ENCODE results near the gene MTO1. TPM values are rescaled to one million over a fixed set of nuclear protein-coding genes. Genes with fewer than 3 reads are reported as not detected.
A peak's percentile ranks its signal among the peaks of the same experiment; 100 is the strongest.
"Not testable (repeated sequence)": the region's sequence is repeated elsewhere in the genome, so short reads cannot be mapped to it uniquely, and the experiment has no call there.

The MTO1 gene
- polyA plus RNA-seq, 1 donor from 2014 or later, result 47.9 TPM

DNA sequence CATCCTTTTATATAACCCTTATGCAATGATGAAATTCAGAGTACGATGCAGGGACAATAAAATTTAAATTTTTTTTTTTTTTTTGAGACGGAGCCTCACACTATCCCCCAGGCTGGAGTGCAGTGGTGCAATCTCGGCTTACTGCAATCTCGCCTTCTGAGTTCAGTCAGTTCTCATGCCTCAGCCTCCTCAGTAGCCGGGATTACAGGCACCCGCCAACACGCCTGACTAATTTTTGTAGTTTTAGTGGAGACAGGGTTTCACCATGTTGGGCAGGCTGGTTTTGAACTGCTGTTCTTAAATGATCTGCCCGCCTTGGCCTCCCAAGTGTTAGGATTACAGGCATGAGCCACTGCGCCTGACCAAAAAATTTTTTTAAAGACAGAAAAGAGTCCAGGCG is 15.2 kb downstream of the MTO1 start:
- H3K36me3 Mint-ChIP-seq, result peaks cover 9% of the 10 kb centered on the region

DNA sequence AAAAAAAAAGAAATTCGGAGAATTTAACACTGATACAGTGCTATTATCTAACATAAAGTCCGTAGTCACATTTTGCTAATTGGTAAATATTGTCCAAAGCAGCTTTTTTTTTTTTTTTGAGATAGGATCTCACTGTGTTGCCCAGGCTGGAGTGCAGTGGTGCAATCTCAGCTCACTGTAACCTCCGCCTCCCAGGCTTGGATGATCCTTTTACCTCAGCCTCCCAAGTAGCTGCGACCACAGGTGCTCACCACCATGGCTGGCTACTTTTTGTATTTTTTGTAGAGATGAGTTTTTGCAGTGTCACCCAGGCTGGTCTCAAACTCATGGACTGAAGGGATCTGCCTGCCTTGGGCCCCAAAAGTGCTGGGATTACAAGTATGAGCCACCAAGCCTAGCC is 15.9 kb downstream of the MTO1 start:
- Mint-ChIP-seq H3K4me3 (no peak overlapping the region), H3K27me3 (no peaks in the 10 kb centered on the region), H3K27ac (no peak overlapping the region), H3K4me1 (peaks cover under 1 to 6% (median 4%) of the 10 kb centered on the region in 3 donors), H3K9me3 (no peaks in the 10 kb centered on the region), H3K36me3 (peaks cover 9% of the 10 kb centered on the region)

More for the DNA sequence above, 15.2 kb downstream of the MTO1 start:
- H3K27ac Mint-ChIP-seq, result no peak overlapping the region
- no peaks in the 10 kb centered on the region for H3K27me3 Mint-ChIP-seq
- peaks cover 6 to 12% (median 8%) of the 10 kb centered on the region in 3 donors for H3K4me1 Mint-ChIP-seq
- no peak overlapping the region for H3K4me3 Mint-ChIP-seq
- no peaks in the 10 kb centered on the region for H3K9me3 Mint-ChIP-seq

DNA sequence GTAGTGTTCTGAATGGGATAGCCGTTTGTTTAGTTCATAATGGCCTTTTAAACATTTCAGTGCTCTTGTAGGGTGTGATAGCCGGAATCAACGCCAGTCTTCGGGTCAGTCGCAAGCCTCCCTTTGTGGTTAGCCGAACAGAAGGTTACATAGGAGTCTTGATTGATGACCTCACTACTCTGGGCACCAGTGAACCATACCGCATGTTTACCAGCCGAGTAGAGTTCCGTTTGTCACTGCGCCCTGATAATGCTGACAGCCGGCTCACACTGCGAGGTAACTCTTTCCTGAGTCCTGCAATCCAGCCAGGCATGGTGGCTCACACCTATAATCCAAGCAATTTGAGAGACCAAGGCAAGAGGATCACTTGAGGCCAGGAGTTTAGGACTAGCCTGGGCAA is 20.4 kb downstream of the MTO1 start:
- no peak overlapping the region for H3K4me3 Mint-ChIP-seq
- H3K4me1 Mint-ChIP-seq, result peaks cover 0 to 4% (median 3%) of the 10 kb centered on the region in 3 donors
- H3K36me3 Mint-ChIP-seq, result peaks cover 7% of the 10 kb centered on the region
- H3K27me3 Mint-ChIP-seq, result no peaks in the 10 kb centered on the region
- H3K27ac Mint-ChIP-seq, result no peak overlapping the region
- H3K9me3 Mint-ChIP-seq, result no peaks in the 10 kb centered on the region

GRCh38 chr6:73484438-73484837 is 22.9 kb downstream of the MTO1 start:
- H3K27ac Mint-ChIP-seq, result no peak overlapping the region
- peaks cover 0 to 4% (median 1%) of the 10 kb centered on the region in 3 donors for H3K4me1 Mint-ChIP-seq
- H3K9me3 Mint-ChIP-seq, result peaks cover 0 to 1% (median 0%) of the 10 kb centered on the region in 3 donors
- H3K27me3 Mint-ChIP-seq, result no peaks in the 10 kb centered on the region
- H3K36me3 Mint-ChIP-seq, result peaks cover 11% of the 10 kb centered on the region
- no peak overlapping the region for H3K4me3 Mint-ChIP-seq

GRCh38 chr6:73487473-73487872 is 25.9 kb downstream of the MTO1 start:
- Mint-ChIP-seq H3K9me3 (peaks cover 0 to 1% (median 0%) of the 10 kb centered on the region in 3 donors), H3K4me1 (peaks cover 0 to 3% (median 2%) of the 10 kb centered on the region in 3 donors), H3K27me3 (no peaks in the 10 kb centered on the region), H3K27ac (peak overlapping the region in 1 of 3 donors; percentile 37), H3K4me3 (no peak overlapping the region), H3K36me3 (peaks cover 9% of the 10 kb centered on the region)

DNA sequence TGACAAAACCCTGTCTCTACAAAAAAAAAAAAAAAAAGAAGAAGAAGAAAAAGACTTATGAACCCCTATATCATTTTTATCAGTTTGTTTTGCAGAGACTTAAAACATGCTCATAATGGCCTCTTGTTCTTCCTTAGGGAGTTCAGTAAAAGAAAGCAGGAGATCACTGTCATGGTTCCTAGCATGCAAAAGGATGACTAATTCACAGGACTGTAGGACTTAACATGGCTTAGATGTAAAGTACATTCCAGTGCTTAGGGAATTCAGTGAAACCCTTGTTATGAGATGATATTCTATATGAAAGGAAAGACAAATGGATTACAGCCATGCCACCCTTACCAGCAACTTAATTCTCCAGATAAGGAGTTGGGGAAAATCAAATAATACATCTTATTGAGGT is 29.8 kb downstream of the MTO1 start:
- peak overlapping the region in 2 of 3 donors; percentile 8 to 14 for H3K27ac Mint-ChIP-seq
- no peaks in the 10 kb centered on the region for H3K27me3 Mint-ChIP-seq

DNA sequence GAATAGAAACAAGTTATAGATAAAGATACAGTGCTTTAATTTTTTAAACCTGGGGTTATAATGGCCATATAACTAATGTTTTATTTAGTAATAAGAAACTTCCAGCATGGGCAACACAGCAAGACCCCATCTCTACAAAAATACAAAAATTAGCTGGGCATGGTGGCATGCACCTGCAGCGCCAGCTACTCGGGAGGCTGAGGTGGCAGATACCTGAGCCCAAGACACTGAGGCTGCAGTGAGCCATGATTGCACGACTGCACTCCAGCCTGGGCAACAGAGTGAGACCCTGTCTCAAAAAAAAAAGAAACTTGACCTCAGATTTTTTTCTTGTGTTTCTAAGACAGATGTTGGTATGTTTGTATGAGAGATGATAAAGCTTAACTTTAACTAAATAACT is 36.4 kb downstream of the MTO1 start:
- Mint-ChIP-seq H3K4me3 (no peak overlapping the region), H3K27ac (no peak overlapping the region), H3K36me3 (peaks cover 11% of the 10 kb centered on the region), H3K4me1 (peaks cover 0 to 3% (median 0%) of the 10 kb centered on the region in 3 donors), H3K27me3 (no peaks in the 10 kb centered on the region), H3K9me3 (no peaks in the 10 kb centered on the region)

More for the DNA sequence above, 29.8 kb downstream of the MTO1 start:
- Mint-ChIP-seq H3K4me1 (peaks cover 0 to 3% (median 2%) of the 10 kb centered on the region in 3 donors), H3K9me3 (peaks cover 0 to 1% (median 0%) of the 10 kb centered on the region in 3 donors), H3K36me3 (peaks cover 10% of the 10 kb centered on the region), H3K4me3 (peak overlapping the region in 1 of 4 donors; percentile 3)

DNA sequence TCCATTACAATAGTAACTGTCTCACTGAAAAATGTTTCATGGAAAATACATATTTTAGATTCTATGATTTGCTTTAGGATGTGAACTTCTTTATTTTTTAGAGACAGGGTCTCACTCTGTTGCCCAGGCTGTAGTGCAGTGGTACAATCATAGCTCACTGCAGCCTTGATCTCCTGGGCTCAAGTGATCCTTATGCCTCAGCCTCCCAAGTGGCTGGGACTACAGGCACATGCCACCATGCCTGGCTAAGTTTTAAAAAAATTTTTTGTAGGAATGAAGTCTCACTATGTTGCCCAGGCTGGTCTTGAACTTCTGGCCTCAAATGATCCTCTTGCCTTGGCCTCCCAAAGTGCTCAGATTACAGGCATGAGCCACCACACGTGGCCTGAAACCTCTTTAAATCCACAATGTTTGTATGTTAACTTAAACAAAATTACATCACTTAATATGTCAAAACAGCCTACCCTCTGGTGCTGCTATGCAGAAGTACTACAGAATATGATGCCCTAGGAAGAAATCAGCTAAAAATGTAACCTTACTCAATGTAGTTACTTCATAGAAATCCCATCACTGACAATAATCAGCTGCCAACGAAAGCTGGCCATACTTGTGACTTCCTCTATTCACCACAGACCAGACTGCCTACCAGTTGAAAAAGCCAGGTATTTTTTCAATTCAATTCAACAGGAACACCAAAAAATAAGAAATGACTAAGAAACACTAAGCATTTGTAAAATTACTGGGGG is 41.7 kb downstream of the MTO1 start:
- H3K27ac Mint-ChIP-seq, result peak overlapping the region in 1 of 3 donors; percentile 13
- H3K4me3 Mint-ChIP-seq, result no peak overlapping the region
- H3K9me3 Mint-ChIP-seq, result no peaks in the 10 kb centered on the region
- H3K36me3 Mint-ChIP-seq, result peaks cover 10% of the 10 kb centered on the region
- H3K4me1 Mint-ChIP-seq, result peaks cover 0 to 2% (median 0%) of the 10 kb centered on the region in 3 donors
- no peaks in the 10 kb centered on the region for H3K27me3 Mint-ChIP-seq

GRCh38 chr6:73504160-73504559 is 42.6 kb downstream of the MTO1 start:
- Mint-ChIP-seq H3K27ac (peak overlapping the region in 1 of 3 donors; percentile 19), H3K36me3 (peaks cover 10% of the 10 kb centered on the region), H3K9me3 (no peaks in the 10 kb centered on the region), H3K4me1 (peaks cover 0 to 2% (median 0%) of the 10 kb centered on the region in 3 donors), H3K27me3 (no peaks in the 10 kb centered on the region), H3K4me3 (no peak overlapping the region)

DNA sequence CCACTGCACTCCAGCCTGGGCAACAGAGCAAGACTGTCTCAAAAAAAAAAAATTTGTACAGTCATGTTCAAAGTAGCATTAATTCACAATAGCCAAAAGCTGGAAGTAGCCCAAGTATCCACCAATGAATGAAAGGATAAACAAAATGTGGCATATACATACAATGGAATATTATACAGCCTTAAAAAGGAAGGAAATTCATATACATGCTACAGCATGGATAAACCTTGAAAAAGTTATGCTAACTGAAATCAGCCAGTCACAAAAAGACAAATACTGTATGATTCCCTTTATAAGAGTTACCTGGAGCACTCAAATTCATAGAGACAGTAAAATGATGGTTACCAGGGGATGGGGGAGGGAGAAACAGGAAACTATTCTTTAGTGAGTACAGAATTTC is 43.6 kb downstream of the MTO1 start:
- peaks cover 10% of the 10 kb centered on the region for H3K36me3 Mint-ChIP-seq
- no peaks in the 10 kb centered on the region for H3K27me3 Mint-ChIP-seq
- H3K4me1 Mint-ChIP-seq, result peaks cover 2 to 5% (median 4%) of the 10 kb centered on the region in 3 donors
- H3K4me3 Mint-ChIP-seq, result no peak overlapping the region
- no peaks in the 10 kb centered on the region for H3K9me3 Mint-ChIP-seq
- no peak overlapping the region for H3K27ac Mint-ChIP-seq

DNA sequence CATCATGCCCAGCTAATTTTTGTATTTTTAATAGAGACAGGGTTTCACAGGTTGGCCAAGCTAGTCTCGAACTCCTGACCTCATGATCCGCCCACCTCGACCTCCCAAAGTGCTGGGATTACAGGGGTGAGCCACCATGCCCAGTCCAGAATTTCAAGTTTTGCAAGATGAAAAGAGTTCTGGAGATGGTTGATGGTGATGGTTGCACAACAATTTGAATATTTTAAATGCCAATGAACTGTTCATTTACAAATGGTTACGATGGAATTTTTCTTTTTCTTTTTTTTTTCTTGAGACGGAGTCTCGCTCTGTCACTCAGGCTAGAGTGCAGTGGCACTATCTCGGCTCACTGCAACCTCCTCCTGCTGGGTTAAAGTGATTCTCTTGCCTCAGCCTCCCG is 44.2 kb downstream of the MTO1 start:
- not testable (repeated sequence) for H3K4me1 Mint-ChIP-seq, H3K27ac Mint-ChIP-seq, H3K9me3 Mint-ChIP-seq, H3K27me3 Mint-ChIP-seq, H3K4me3 Mint-ChIP-seq, H3K36me3 Mint-ChIP-seq

GRCh38 chr6:73506246-73506645 is 44.7 kb downstream of the MTO1 start:
- no peaks in the 10 kb centered on the region for H3K27me3 Mint-ChIP-seq
- H3K27ac Mint-ChIP-seq, result no peak overlapping the region
- H3K9me3 Mint-ChIP-seq, result no peaks in the 10 kb centered on the region
- H3K36me3 Mint-ChIP-seq, result peaks cover 10% of the 10 kb centered on the region
- H3K4me1 Mint-ChIP-seq, result peaks cover 4 to 6% (median 5%) of the 10 kb centered on the region in 3 donors
- H3K4me3 Mint-ChIP-seq, result no peak overlapping the region

DNA sequence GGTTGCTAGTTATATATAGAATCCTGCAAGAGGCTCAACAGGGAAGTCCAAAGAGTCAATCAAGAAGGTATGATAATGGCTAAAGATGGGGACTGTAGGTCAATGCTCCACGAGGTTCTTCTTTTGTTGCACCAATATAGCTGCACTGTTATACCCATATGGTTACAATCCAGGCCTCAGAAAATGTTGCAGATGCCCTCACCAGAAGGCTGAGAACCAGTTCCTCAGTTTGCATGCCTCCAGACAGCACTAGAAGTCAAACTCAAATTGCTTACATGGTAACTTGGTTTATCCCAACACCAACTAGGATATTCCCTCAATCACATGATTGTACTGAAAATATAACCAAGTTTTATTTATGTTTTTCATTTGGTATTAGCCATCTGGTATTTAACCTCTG is 47.2 kb downstream of the MTO1 start:
- H3K27me3 Mint-ChIP-seq, result no peaks in the 10 kb centered on the region
- H3K4me1 Mint-ChIP-seq, result peaks cover 8 to 12% (median 11%) of the 10 kb centered on the region in 3 donors
- peak overlapping the region in 1 of 3 donors; percentile 35 for H3K27ac Mint-ChIP-seq
- H3K9me3 Mint-ChIP-seq, result no peaks in the 10 kb centered on the region
- peaks cover 11% of the 10 kb centered on the region for H3K36me3 Mint-ChIP-seq
- no peak overlapping the region for H3K4me3 Mint-ChIP-seq

- peak overlapping the region in 2 of 3 donors; percentile 19 to 62 for H3K27ac Mint-ChIP-seq
- H3K4me3 Mint-ChIP-seq, result no peak overlapping the region
- no peaks in the 10 kb centered on the region for H3K27me3 Mint-ChIP-seq
- H3K36me3 Mint-ChIP-seq, result peaks cover 5% of the 10 kb centered on the region
- H3K4me1 Mint-ChIP-seq, result peaks cover 13 to 14% (median 13%) of the 10 kb centered on the region in 3 donors
- no peaks in the 10 kb centered on the region for H3K9me3 Mint-ChIP-seq
Measured at GRCh38 chr6:73509851-73510250, 48.3 kb downstream of the MTO1 start.

- Mint-ChIP-seq H3K27ac (peak overlapping the region in 1 of 3 donors; percentile 59), H3K4me1 (peaks cover 29 to 33% (median 30%) of the 10 kb centered on the region in 3 donors), H3K36me3 (peaks cover 8% of the 10 kb centered on the region), H3K4me3 (peak overlapping the region in 1 of 4 donors; percentile 18), H3K9me3 (no peaks in the 10 kb centered on the region), H3K27me3 (no peaks in the 10 kb centered on the region)
Measured at GRCh38 chr6:73511796-73512195, 50.3 kb downstream of the MTO1 start.

GRCh38 chr6:73513496-73513854 is 51.9 kb downstream of the MTO1 start:
- no peaks in the 10 kb centered on the region for H3K9me3 Mint-ChIP-seq
- H3K4me3 Mint-ChIP-seq, result no peak overlapping the region
- peaks cover 15% of the 10 kb centered on the region for H3K36me3 Mint-ChIP-seq
- H3K27ac Mint-ChIP-seq, result peak overlapping the region; percentile 11 to 84 (median 63)
- no peaks in the 10 kb centered on the region for H3K27me3 Mint-ChIP-seq
- peaks cover 36 to 41% (median 40%) of the 10 kb centered on the region in 3 donors for H3K4me1 Mint-ChIP-seq

All from IgD-negative memory B cell (primary cell).